DOHH2 (cell line): ENCODE results near the gene GJA4.

ENCODE experiments used
- EZH2phosphoT487 ChIP-seq: fragments of 200-600 bp; sonication (generic); IDR thresholded peaks from 2 replicates; pipeline ENCODE4 v1.6.1; 2017; ENCODE audit warnings: borderline replicate concordance, mild to moderate bottlenecking, antibody characterized with exemption, low read length, moderate library complexity, mixed read lengths
- TF ChIP-seq, protein P1 (sequence below): fragments of 200-600 bp; sonication (generic); IDR thresholded peaks from one replicate; pipeline ENCODE4 v1.5.1; 2014; ENCODE audit warnings: antibody characterized with exemption, mild to moderate bottlenecking, low read depth, low read length; ENCODE audit not compliant: poor library complexity, severe bottlenecking

DNA sequence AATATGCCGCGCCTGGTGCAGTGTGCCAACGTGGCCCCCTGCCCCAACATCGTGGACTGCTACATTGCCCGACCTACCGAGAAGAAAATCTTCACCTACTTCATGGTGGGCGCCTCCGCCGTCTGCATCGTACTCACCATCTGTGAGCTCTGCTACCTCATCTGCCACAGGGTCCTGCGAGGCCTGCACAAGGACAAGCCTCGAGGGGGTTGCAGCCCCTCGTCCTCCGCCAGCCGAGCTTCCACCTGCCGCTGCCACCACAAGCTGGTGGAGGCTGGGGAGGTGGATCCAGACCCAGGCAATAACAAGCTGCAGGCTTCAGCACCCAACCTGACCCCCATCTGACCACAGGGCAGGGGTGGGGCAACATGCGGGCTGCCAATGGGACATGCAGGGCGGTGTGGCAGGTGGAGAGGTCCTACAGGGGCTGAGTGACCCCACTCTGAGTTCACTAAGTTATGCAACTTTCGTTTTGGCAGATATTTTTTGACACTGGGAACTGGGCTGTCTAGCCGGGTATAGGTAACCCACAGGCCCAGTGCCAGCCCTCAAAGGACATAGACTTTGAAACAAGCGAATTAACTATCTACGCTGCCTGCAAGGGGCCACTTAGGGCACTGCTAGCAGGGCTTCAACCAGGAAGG lies 7.4 kb upstream of the GJA4 start:
- TF ChIP-seq, protein P1, sequence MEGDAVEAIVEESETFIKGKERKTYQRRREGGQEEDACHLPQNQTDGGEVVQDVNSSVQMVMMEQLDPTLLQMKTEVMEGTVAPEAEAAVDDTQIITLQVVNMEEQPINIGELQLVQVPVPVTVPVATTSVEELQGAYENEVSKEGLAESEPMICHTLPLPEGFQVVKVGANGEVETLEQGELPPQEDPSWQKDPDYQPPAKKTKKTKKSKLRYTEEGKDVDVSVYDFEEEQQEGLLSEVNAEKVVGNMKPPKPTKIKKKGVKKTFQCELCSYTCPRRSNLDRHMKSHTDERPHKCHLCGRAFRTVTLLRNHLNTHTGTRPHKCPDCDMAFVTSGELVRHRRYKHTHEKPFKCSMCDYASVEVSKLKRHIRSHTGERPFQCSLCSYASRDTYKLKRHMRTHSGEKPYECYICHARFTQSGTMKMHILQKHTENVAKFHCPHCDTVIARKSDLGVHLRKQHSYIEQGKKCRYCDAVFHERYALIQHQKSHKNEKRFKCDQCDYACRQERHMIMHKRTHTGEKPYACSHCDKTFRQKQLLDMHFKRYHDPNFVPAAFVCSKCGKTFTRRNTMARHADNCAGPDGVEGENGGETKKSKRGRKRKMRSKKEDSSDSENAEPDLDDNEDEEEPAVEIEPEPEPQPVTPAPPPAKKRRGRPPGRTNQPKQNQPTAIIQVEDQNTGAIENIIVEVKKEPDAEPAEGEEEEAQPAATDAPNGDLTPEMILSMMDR = no peak
- TF ChIP-seq EZH2phosphoT487 = no peak
